Natural killer cell (primary cell): Measurements from ENCODE around the gene EVL. TPM values are rescaled to one million over a fixed set of nuclear protein-coding genes. Genes with fewer than 3 reads are reported as not detected.

Experiments
- ATAC-seq, 3 donors: fragments of 150-1000 bp in 2 of 3; fragments of 200-7000 bp in 1 of 3; cut with Tn5 transposase; 1 replicate in 1 of 3; 2 replicates in 2 of 3; pipeline ENCODE4 v1.10.0; 2021; ENCODE audit warnings: mild to moderate bottlenecking in 2 of 3, moderate library complexity in 2 of 3
- DNase-seq, 2 donors: peaks; one replicate each; pipeline versions ENCODE4 v3.0.0 to v3.0.0-alpha.2; 2013 to 2021; ENCODE audit warnings: mixed read lengths in 1 of 2
- H3K27ac ChIP-seq: one replicate; pipeline ENCODE4 v1.5.1; 2013; ENCODE audit warnings: mild to moderate bottlenecking, low read length
- H3K27me3 ChIP-seq: one replicate; pipeline ENCODE4 v1.6.1; 2013; ENCODE audit warnings: low read length; ENCODE audit not compliant: control insufficient read depth, insufficient read depth
- H3K36me3 ChIP-seq: one replicate; pipeline ENCODE4 v1.6.1; 2013; ENCODE audit warnings: low read length; ENCODE audit not compliant: control insufficient read depth, insufficient read depth
- H3K4me1 ChIP-seq: one replicate; pipeline ENCODE4 v1.6.1; 2013; ENCODE audit warnings: low read length; ENCODE audit not compliant: control insufficient read depth, insufficient read depth
- H3K4me3 ChIP-seq: one replicate; pipeline ENCODE4 v1.5.1; 2013; ENCODE audit warnings: low read length
- H3K9me3 ChIP-seq: one replicate; pipeline ENCODE4 v1.6.1; 2013; ENCODE audit warnings: low read length; ENCODE audit not compliant: control insufficient read depth, insufficient read depth
- H3K27ac Mint-ChIP-seq, 2 donors: one replicate each; pipeline ENCODE4 v1.8.0; 2022; ENCODE audit warnings: mild to moderate bottlenecking in 2 of 2, mixed read lengths in 2 of 2, moderate library complexity in 1 of 2
- H3K27me3 Mint-ChIP-seq, 2 donors: one replicate each; pipeline ENCODE4 v1.8.0; 2022; ENCODE audit warnings: low read depth in 2 of 2, mixed read lengths in 2 of 2
- H3K36me3 Mint-ChIP-seq: one replicate; pipeline ENCODE4 v1.8.0; 2022; ENCODE audit warnings: mixed read lengths
- H3K4me1 Mint-ChIP-seq, 2 donors: one replicate each; pipeline ENCODE4 v1.8.0; 2022; ENCODE audit warnings: mixed read lengths in 2 of 2
- H3K4me3 Mint-ChIP-seq: one replicate; pipeline ENCODE4 v1.8.0; 2022; ENCODE audit warnings: mild to moderate bottlenecking, moderate library complexity, mixed read lengths
- H3K9me3 Mint-ChIP-seq, 2 donors: one replicate each; pipeline ENCODE4 v1.8.0; 2022; ENCODE audit warnings: mixed read lengths in 2 of 2
- WGBS: methylation state at CpG from one replicate; pipeline ENCODE4 v1.1.7; 2013; ENCODE audit warnings: missing lambda C conversion rate; ENCODE audit not compliant: insufficient coverage; 5-methylcytosine and 5-hydroxymethylcytosine counted together
- intact Hi-C: fragments of 100-400 bp; cut with micrococcal nuclease; formaldehyde crosslinking; loops from one replicate; pipeline ENCODE4 v1.14.2; 2022
- total RNA-seq, 4 donors: library from RNA; stranded (reverse); fragments of 120-200 nt in 1 of 4; gene quantifications; one replicate each; pipeline versions ENCODE4 v1.2.3 to v1.2.4, GENCODE V29; 2013 to 2022
- TF ChIP-seq, protein P1 (sequence below): fragments of 200-600 bp; IDR thresholded peaks from one replicate; pipeline ENCODE4 v1.8.0; 2022; ENCODE audit warnings: antibody characterized with exemption

Gene EVL
- total RNA-seq, 3 donors from 2014 or later (not counting 1 experiment from before 2014, with no cell fraction given), result 882 to 1,108 (median 986) TPM

DNA sequence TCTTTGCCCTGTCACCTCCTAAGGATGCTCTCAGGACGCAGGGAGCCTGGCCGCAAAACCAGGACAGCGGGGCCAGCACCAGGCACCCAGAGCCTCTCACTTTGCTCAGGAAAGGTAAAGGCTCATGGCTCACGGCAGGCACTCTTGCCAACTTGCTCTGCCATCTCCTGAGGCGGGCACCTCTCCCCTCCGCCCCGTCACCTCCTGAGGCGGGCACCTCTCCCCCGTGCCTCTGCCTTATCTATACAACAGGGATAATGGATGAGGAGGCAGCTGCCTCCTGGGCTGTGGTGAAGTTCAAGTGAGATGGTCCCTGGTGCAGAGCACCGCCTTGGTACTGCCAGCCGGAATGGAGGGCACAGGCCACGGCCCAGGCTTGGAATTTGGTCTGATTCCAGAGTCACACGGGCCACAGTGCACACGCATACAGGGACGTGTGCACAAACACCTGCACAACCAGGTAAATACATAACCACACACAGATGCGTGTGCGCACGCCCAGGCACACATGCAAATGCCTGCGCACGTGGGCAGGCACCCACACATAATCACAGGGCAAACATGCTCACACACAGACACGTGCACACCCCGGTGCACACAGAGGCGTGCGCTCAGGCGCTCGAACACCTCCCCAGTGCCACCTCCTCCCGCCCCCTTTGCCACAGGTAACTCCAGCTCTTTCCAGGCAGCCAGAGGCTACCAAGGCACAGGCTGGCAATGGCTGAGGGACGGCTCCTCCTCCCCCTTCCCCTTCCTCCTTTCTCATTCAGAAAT, 82.7 kb downstream of the EVL start:
- H3K4me1 ChIP-seq, result peaks cover 30% of the 10 kb centered on the region
- H3K36me3 Mint-ChIP-seq, result no peaks in the 10 kb centered on the region
- no peak overlapping the region for H3K27ac ChIP-seq
- H3K27ac Mint-ChIP-seq, result peak overlapping the region; percentile 66 to 77
- no peaks in the 10 kb centered on the region for H3K9me3 Mint-ChIP-seq
- H3K4me3 Mint-ChIP-seq, result no peak overlapping the region
- intact Hi-C loops, result loop anchor here (1.0 to 2.0 kb wide), 2 partner anchors 45 to 231 kb away; no protein-coding TSS in a partner anchor
- H3K27me3 Mint-ChIP-seq, result no peaks in the 10 kb centered on the region
- DNase-seq (peak in 1 of 2 donors; percentile 32), ATAC-seq (no peak)
- WGBS, result 71% methylated on average over 24 of the region's 28 CpGs
- no peaks in the 10 kb centered on the region for H3K9me3 ChIP-seq
- H3K27me3 ChIP-seq, result no peaks in the 10 kb centered on the region
- peaks cover 27% of the 10 kb centered on the region for H3K36me3 ChIP-seq
- no peak overlapping the region for H3K4me3 ChIP-seq
- H3K4me1 Mint-ChIP-seq, result peaks cover 5 to 39% of the 10 kb centered on the region in 2 donors
- TF ChIP-seq, protein P1, sequence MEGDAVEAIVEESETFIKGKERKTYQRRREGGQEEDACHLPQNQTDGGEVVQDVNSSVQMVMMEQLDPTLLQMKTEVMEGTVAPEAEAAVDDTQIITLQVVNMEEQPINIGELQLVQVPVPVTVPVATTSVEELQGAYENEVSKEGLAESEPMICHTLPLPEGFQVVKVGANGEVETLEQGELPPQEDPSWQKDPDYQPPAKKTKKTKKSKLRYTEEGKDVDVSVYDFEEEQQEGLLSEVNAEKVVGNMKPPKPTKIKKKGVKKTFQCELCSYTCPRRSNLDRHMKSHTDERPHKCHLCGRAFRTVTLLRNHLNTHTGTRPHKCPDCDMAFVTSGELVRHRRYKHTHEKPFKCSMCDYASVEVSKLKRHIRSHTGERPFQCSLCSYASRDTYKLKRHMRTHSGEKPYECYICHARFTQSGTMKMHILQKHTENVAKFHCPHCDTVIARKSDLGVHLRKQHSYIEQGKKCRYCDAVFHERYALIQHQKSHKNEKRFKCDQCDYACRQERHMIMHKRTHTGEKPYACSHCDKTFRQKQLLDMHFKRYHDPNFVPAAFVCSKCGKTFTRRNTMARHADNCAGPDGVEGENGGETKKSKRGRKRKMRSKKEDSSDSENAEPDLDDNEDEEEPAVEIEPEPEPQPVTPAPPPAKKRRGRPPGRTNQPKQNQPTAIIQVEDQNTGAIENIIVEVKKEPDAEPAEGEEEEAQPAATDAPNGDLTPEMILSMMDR, result no peak

DNA sequence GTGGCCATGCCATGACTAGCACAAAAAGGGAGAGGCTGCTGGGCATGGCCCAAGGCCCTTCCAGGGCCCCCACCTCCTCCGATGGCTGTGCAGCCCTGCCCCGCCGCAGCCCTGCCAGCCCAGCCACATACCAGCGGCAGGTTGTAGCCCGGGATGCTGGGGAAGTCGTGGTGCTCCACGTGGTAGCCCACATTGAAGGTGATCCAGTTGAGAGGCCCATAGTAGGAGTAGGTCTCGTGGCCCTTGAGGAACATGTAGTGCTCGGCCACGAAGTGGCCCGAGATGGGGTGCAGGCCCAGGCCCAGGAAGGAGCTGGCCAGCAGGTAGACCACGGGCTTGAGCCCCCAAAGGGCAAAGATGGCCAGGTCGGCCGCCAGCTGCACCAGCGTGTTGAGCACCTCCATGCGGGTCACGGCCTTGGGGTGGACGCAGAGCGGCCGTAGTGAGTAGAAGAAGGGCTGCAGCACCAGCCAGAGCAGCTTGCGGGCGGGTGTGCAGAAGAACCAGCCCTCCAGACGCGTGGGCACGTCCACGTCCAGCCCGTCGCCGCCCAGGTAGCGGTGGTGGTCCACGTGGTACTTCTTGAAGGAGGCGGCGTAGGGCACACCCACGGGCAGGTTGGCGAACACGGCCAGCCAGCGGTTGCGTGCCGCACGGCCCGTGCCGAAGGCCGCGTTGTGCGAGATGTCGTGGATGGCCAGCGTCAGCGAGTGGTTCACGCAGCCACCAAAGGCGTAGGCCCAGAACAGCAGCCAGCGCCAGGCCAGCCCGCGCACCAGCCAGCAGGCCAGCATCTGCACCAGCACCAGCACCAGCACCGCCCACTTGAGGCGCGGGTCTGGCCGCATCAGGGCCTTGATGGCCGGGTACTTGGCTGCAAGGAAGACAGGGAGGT, 83.9 kb downstream of the EVL start:
- ATAC-seq (no peak), DNase-seq (no peak)
- H3K4me1 Mint-ChIP-seq, result peaks cover 5 to 39% of the 10 kb centered on the region in 2 donors
- H3K4me3 Mint-ChIP-seq, result no peak overlapping the region
- no peaks in the 10 kb centered on the region for H3K27me3 ChIP-seq
- peaks cover 15% of the 10 kb centered on the region for H3K36me3 ChIP-seq
- intact Hi-C loops, result no loop called here
- H3K36me3 Mint-ChIP-seq, result no peaks in the 10 kb centered on the region
- no peaks in the 10 kb centered on the region for H3K27me3 Mint-ChIP-seq
- H3K9me3 Mint-ChIP-seq, result no peaks in the 10 kb centered on the region
- TF ChIP-seq, protein P1, result no peak
- peaks cover under 1% of the 10 kb centered on the region for H3K9me3 ChIP-seq
- no peak overlapping the region for H3K4me3 ChIP-seq
- peak overlapping the region; percentile 66 to 77 for H3K27ac Mint-ChIP-seq
- H3K4me1 ChIP-seq, result peaks cover 30% of the 10 kb centered on the region
- no peak overlapping the region for H3K27ac ChIP-seq
- 91% methylated on average over 58 of the region's 58 CpGs for WGBS

DNA sequence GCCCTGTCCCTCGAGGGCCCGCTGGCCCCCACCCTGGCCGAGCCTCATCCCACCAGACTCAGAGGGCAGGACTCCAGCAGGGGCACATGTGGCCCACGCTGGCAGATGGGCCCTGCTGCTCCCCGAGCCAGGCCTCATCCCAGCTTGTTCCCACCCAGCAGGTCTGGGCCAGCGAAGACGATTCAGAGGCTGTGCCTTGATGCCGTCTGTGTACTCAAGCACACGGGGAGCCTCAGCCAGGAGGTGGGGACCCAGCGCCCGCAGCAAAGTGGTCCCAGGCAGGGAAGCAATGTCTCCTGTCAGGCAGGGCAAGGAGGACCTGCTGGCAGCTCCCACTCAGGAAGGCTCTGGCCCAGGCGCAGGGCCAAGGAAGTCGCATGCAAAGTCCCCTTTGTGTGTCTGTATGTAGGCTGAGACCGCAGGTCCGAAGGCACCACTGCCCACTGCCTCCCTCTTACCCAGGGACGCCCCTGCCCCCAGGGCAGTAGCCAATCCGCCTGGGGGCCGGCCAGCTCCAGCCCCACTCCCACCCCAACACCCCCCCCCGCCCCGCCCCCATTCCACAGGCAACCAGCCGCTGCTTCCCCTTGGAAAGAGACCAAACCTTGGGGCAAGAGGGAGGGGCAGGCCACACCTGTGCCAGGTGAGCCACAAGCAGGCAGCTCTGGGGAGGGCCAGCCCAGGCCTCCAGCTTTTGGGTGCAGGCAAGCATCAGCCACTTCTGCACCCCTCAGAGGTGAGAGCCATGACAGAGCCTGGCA, 84.8 kb downstream of the EVL start:
- Histone ChIP-seq H3K9me3 (peaks cover 10% of the 10 kb centered on the region), H3K4me3 (no peak overlapping the region), H3K27me3 (no peaks in the 10 kb centered on the region), H3K27ac (no peak overlapping the region), H3K36me3 (peaks cover 6% of the 10 kb centered on the region), H3K4me1 (peaks cover 30% of the 10 kb centered on the region)
- Mint-ChIP-seq H3K27me3 (no peaks in the 10 kb centered on the region), H3K4me3 (no peak overlapping the region), H3K27ac (no peak overlapping the region), H3K9me3 (peaks cover 0 to 2% of the 10 kb centered on the region in 2 donors), H3K4me1 (peaks cover 5 to 39% of the 10 kb centered on the region in 2 donors), H3K36me3 (no peaks in the 10 kb centered on the region)
- intact Hi-C loops, result no loop called here
- WGBS, result 89% methylated on average over 16 of the region's 21 CpGs
- ATAC-seq (no peak), DNase-seq (no peak)
- TF ChIP-seq, protein P1, result no peak
